ENCODE measurements around the gene CCL28. TPM values are rescaled to one million over a fixed set of nuclear protein-coding genes. Genes with fewer than 3 reads are reported as not detected.

The CCL28 gene
- total and polyA plus RNA-seq, 2 of the 13 experiments (the other 11 are each of a cell fraction or from before 2014, with no cell fraction given), result 0.03 TPM; not detected in 1

DNA sequence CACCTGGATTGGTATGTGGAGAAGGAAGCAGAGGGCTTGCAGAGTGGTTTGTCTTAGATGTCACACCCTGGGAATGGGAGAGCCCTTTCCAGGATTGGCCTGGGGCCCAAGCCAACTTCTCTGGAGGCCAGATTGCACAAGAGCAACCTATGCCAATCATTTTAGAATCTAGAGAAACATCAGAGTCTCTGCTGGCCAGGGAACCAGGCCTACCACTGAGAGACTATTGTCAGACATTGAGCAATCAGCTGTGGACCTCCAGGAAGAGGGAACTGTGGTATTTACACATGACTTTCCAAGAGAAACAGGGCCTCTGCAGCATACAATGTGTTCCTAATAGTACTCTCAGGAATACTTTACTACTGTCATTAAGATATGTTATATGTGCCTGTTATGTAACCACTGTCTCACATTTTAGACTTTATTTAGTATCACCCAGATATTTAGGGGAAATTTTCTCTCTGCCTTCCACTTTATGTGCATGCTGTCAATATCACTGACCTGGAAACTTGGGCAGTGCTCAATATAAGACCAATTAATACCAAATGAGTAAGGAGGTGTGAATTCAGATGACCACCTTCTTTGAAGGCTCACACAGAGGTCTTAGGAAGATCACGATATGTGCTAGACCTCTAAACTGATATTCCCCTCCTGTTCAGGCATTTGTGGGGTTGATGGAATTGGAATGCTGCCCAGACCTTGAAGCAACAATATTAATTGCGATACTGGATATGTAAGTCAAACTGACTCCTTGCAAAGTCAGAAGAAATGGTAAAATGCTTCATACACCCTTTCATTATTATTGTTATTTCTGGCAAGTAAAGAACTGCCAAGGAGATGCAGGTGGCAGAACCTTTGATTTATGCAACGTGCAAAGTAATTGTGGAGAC, 20.5 kb upstream of the CCL28 start (continued):
- TF ChIP-seq, protein P1, sequence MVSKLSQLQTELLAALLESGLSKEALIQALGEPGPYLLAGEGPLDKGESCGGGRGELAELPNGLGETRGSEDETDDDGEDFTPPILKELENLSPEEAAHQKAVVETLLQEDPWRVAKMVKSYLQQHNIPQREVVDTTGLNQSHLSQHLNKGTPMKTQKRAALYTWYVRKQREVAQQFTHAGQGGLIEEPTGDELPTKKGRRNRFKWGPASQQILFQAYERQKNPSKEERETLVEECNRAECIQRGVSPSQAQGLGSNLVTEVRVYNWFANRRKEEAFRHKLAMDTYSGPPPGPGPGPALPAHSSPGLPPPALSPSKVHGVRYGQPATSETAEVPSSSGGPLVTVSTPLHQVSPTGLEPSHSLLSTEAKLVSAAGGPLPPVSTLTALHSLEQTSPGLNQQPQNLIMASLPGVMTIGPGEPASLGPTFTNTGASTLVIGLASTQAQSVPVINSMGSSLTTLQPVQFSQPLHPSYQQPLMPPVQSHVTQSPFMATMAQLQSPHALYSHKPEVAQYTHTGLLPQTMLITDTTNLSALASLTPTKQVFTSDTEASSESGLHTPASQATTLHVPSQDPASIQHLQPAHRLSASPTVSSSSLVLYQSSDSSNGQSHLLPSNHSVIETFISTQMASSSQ (IDR thresholded peaks at IDR 0.05; ENCODE audit: low read depth), result 0 out of 2 replicates have a peak, but pooled peaks have one; percentile 18
- TF ChIP-seq, protein P1 (CRISPR knock-in tag; IDR thresholded peaks at IDR 0.05; ENCODE audit: borderline replicate concordance), result peak; percentile 74; the same call in 1 of the 2 replicates
- TF ChIP-seq CHCHD3 (CRISPR knock-in tag; IDR thresholded peaks at IDR 0.05) (no peak), TSC22D2 (CRISPR knock-in tag; IDR thresholded peaks at IDR 0.05; ENCODE audit: borderline replicate concordance) (no peak), NFYC (CRISPR knock-in tag; IDR thresholded peaks at IDR 0.05) (peak; percentile 35; the same call in 1 of the 2 replicates), SP2 (CRISPR knock-in tag; IDR thresholded peaks at IDR 0.05) (no peak), SIX4 (CRISPR knock-in tag; IDR thresholded peaks at IDR 0.05) (peak; percentile 59; the same call in 1 of the 2 replicates), PAF1 (CRISPR knock-in tag; IDR thresholded peaks at IDR 0.05) (no peak), SP4 (CRISPR knock-in tag; IDR thresholded peaks at IDR 0.05) (no peak), MIER3 (CRISPR knock-in tag; IDR thresholded peaks at IDR 0.05; ENCODE audit: borderline replicate concordance) (peak; percentile 88), ZNF678 (CRISPR knock-in tag; IDR thresholded peaks at IDR 0.05) (no peak), ARNT2 (CRISPR knock-in tag; IDR thresholded peaks at IDR 0.05; ENCODE audit: low read depth) (peak; percentile 68; the same call in 1 of the 2 replicates), ZSCAN25 (CRISPR knock-in tag; IDR thresholded peaks at IDR 0.05) (0 out of 2 replicates have a peak, but pooled peaks have one; percentile 23)
- TF ChIP-seq, protein P2, sequence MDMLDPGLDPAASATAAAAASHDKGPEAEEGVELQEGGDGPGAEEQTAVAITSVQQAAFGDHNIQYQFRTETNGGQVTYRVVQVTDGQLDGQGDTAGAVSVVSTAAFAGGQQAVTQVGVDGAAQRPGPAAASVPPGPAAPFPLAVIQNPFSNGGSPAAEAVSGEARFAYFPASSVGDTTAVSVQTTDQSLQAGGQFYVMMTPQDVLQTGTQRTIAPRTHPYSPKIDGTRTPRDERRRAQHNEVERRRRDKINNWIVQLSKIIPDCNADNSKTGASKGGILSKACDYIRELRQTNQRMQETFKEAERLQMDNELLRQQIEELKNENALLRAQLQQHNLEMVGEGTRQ (IDR thresholded peaks at IDR 0.05; ENCODE audit: low read depth, low read length), result no peak
- TF ChIP-seq, protein P2 (CRISPR knock-in tag; IDR thresholded peaks at IDR 0.05; ENCODE audit: borderline replicate concordance), result no peak
- TF ChIP-seq, protein P3, sequence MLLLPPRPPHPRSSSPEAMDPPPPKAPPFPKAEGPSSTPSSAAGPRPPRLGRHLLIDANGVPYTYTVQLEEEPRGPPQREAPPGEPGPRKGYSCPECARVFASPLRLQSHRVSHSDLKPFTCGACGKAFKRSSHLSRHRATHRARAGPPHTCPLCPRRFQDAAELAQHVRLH (CRISPR knock-in tag; IDR thresholded peaks at IDR 0.05; ENCODE audit: borderline replicate concordance, low read depth), result peak; percentile 81; the same call in 1 of the 2 replicates
- TF ChIP-seq, protein P4, sequence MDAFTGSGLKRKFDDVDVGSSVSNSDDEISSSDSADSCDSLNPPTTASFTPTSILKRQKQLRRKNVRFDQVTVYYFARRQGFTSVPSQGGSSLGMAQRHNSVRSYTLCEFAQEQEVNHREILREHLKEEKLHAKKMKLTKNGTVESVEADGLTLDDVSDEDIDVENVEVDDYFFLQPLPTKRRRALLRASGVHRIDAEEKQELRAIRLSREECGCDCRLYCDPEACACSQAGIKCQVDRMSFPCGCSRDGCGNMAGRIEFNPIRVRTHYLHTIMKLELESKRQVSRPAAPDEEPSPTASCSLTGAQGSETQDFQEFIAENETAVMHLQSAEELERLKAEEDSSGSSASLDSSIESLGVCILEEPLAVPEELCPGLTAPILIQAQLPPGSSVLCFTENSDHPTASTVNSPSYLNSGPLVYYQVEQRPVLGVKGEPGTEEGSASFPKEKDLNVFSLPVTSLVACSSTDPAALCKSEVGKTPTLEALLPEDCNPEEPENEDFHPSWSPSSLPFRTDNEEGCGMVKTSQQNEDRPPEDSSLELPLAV (CRISPR knock-in tag; conservative IDR thresholded peaks at IDR 0.05; ENCODE audit: low read depth), result no peak
- TF ChIP-seq, protein P5, sequence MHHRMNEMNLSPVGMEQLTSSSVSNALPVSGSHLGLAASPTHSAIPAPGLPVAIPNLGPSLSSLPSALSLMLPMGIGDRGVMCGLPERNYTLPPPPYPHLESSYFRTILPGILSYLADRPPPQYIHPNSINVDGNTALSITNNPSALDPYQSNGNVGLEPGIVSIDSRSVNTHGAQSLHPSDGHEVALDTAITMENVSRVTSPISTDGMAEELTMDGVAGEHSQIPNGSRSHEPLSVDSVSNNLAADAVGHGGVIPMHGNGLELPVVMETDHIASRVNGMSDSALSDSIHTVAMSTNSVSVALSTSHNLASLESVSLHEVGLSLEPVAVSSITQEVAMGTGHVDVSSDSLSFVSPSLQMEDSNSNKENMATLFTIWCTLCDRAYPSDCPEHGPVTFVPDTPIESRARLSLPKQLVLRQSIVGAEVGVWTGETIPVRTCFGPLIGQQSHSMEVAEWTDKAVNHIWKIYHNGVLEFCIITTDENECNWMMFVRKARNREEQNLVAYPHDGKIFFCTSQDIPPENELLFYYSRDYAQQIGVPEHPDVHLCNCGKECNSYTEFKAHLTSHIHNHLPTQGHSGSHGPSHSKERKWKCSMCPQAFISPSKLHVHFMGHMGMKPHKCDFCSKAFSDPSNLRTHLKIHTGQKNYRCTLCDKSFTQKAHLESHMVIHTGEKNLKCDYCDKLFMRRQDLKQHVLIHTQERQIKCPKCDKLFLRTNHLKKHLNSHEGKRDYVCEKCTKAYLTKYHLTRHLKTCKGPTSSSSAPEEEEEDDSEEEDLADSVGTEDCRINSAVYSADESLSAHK (CRISPR knock-in tag; IDR thresholded peaks at IDR 0.05; ENCODE audit: borderline replicate concordance), result no peak

Data from HepG2 (cell line).